Activated CD4-positive, CD25-positive, alpha-beta regulatory T cell treated with anti-CD3 and anti-CD28 coated beads, Interleukin-2, amount 50 U/mL, for 24 hours (primary cell): Measurements from ENCODE around the gene UBR4.

ENCODE experiments used
- ATAC-seq, 2 donors: fragments of 150-1000 bp; cut with Tn5 transposase; one replicate each; pipeline ENCODE4 v1.10.0; 2021; ENCODE audit warnings: mild to moderate bottlenecking in 1 of 2, moderate library complexity in 1 of 2

The UBR4 gene

GRCh38 chr1:19071674-19072281 is 138.3 kb downstream of the UBR4 start:
- ATAC-seq = no peak

GRCh38 chr1:19070891-19071621 is 139.0 kb downstream of the UBR4 start:
- ATAC-seq = no peak

- no peak for ATAC-seq
Measured at GRCh38 chr1:19070197-19070651, 139.8 kb downstream of the UBR4 start.

GRCh38 chr1:19068639-19069276 is 141.3 kb downstream of the UBR4 start:
- no peak for ATAC-seq

- ATAC-seq = no peak
Measured at GRCh38 chr1:19067912-19068638, 142.0 kb downstream of the UBR4 start.

- ATAC-seq = no peak
Measured at GRCh38 chr1:19067182-19067911, 142.7 kb downstream of the UBR4 start.

GRCh38 chr1:19066874-19067181 is 143.2 kb downstream of the UBR4 start:
- no peak for ATAC-seq

- no peak for ATAC-seq
Measured at GRCh38 chr1:19066248-19066873, 143.7 kb downstream of the UBR4 start.

- ATAC-seq = no peak
Measured at GRCh38 chr1:19065526-19066247, 144.4 kb downstream of the UBR4 start.

GRCh38 chr1:19064906-19065450 is 145.1 kb downstream of the UBR4 start:
- ATAC-seq = no peak

- no peak for ATAC-seq
Measured at GRCh38 chr1:19063122-19063521, 146.9 kb downstream of the UBR4 start.

GRCh38 chr1:19062258-19063029 is 147.6 kb downstream of the UBR4 start:
- ATAC-seq = no peak

- no peak for ATAC-seq
Measured at GRCh38 chr1:19061798-19062197, 148.3 kb downstream of the UBR4 start.

GRCh38 chr1:19061343-19061742 is 148.7 kb downstream of the UBR4 start:
- ATAC-seq = no peak

GRCh38 chr1:19059773-19060172 is 150.3 kb downstream of the UBR4 start:
- no peak for ATAC-seq

- no peak for ATAC-seq
Measured at GRCh38 chr1:19058476-19058797, 151.6 kb downstream of the UBR4 start.

- no peak for ATAC-seq
Measured at GRCh38 chr1:19057784-19058475, 152.1 kb downstream of the UBR4 start.

- no peak for ATAC-seq
Measured at GRCh38 chr1:19057182-19057779, 152.8 kb downstream of the UBR4 start.

GRCh38 chr1:19055701-19056100 is 154.4 kb downstream of the UBR4 start:
- no peak for ATAC-seq

- no peak for ATAC-seq
Measured at GRCh38 chr1:19055001-19055400, 155.1 kb downstream of the UBR4 start.
